ENCODE measurements around the gene TFAM. TPM values are rescaled to one million over a fixed set of nuclear protein-coding genes. Genes with fewer than 3 reads are reported as not detected.
A peak's percentile ranks its signal among the peaks of the same experiment; 100 is the strongest.

TFAM gene
- polyA plus RNA-seq: 10 to 100 TPM in 2 of 3 donors, 1 to 10 TPM in 1; 8.2 to 20.8 (median 12.6) TPM

DNA sequence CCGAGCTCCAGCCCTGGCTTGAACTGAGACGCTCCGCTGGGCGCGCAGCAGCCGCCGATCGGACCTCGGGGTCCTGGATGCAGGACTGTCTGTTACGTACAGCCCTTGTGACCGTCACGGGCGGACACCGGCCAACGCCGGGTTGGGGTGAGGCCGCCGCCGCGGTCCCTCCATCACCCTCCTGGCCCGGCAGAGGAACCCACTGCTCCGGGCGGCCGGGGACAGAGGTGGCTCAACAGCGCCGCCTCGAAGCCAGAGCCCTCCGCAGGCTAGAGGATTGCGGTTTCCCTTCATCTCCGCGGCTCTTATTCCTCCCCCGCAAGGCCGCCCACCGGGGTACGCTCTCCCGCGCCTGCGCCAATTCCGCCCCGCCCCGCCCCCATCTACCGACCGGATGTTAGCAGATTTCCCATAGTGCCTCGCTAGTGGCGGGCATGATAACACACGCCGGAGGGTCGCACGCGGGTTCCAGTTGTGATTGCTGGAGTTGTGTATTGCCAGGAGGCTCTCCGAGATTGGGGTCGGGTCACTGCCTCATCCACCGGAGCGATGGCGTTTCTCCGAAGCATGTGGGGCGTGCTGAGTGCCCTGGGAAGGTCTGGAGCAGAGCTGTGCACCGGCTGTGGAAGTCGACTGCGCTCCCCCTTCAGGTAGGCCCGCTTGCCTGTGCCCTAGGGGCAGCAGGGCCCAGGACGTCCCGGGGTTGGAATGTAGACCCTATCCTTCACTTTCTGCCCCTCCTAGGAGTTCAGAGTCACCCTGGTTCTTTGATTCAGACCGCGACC lies at the start of gene TFAM:
Gene TFAM, plus strand, starts transcription at position 412 of the 785 bp plus-strand sequence. Its CDS starts 138 bp downstream, at position 550.
- WGBS, 3 donors: 0% methylated on average over 64 to 65 of the region's 65 CpGs
- H3K27ac ChIP-seq (ENCODE audit: low read depth, low read length): peak within 1 kb of the TSS; percentile 53

DNA sequence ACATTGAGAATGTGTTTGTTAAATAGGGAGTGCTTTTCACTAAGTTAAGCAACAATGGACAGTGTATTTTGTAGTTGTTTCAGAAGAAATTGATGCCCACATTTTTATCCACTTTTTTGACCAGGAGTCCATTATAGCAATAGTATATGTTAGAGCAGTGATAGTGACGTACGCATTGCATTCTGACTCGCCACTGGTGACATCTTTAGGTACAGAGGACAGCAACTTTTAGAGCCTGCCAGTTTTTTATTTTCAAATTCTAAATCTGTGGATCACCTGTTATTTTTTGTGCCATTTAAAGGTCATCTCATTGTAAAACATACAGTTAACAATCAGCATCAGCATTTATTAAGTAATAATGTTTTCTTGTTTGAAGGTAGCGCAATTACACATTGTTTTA lies 49.0 kb upstream of the TFAM start:
- no peak overlapping the region for H3K27ac ChIP-seq (ENCODE audit: low read depth, low read length)
- 89 to 93% (median 92%) methylated on average over 4 of the region's 4 CpGs for WGBS, 3 donors

DNA sequence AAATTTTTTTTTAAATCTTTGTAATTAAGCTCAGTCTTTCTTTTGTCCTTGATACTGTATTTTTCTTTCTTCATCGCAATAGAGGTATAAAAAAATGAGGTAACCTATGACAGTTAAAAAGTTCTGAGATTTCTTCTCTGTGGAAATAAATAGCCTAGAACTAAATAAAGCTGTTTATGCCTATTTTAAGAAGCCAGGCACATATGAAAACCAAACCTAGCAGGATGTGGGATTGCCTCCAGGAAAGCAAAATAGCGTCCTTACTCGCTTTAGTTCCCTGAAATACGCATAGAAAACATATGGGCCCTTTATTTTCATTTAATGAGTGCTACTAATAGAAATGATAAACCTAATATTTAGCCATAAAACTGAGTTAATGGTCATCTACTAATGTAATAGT lies 43.8 kb upstream of the TFAM start:
- no peak overlapping the region for H3K27ac ChIP-seq (ENCODE audit: low read depth, low read length)
- 67 to 89% (median 68%) methylated on average over 4 of the region's 4 CpGs for WGBS, 3 donors

DNA sequence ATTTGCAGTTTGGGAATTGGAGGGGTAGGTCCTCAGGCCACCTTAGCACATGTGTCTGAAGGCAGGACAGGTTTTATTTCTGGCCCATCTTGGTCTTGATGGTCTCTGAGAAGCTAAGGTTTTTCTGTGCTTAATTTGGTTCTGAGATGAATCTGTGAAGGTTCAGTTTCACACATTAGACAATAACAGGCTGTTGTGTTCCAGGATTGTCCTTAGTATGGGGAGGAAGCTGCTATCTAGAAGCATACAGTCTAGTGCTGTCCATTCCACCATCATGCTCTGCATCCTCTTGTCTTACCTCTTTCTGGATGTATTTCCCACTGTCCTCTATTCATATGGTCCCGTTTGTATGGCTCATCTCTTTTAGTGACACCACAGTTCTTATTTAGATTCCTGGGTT lies 43.3 kb upstream of the TFAM start:
- no peak overlapping the region for H3K27ac ChIP-seq (ENCODE audit: low read depth, low read length)
- 83 to 97% (median 87%) methylated on average over 1 of the region's 1 CpG for WGBS, 3 donors

DNA sequence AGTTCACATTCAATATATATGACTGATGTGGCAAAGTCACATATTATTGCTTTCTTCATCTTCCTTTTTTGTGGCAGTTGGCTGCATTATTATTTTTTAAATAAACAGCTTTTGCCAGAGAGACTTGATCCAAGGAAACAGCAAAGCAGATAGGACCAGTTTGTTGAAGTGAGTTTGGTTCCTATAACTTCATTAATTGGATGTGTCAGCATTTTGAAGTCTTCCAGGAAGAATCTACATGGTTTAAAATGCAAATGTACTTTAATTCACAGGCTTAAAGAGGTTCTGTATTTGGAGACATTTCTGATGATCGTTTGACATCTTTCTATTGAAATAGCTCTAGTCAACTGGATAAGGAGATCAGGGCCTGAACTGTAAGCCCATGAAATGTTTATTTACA lies 37.2 kb upstream of the TFAM start:
- WGBS, 3 donors: 41 to 64% (median 63%) methylated on average over 1 of the region's 1 CpG
- H3K27ac ChIP-seq (ENCODE audit: low read depth, low read length): no peak overlapping the region

DNA sequence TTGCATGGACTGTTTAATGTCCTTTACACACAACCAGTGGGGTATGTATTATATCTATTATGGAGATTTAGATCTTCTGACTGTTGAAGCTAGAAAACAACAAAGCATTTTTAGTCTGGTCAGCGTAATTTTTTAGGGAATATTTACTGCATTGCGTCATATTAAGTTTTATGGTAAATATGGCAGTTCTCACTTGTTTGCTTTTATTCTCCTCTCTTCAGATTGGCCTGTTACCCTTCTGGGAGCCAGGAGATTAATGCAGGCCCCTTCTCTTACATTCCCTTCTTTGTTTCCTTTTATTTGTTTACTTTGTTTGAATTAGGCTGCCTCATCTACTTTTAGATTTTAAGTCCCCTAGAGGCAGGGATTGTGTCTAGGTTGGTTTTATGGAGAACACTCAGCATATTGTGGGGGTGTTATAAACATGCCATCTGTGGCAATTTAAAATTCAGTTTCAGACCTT lies 36.6 kb upstream of the TFAM start:
- 88 to 96% (median 93%) methylated on average over 2 of the region's 2 CpGs for WGBS, 3 donors
- H3K27ac ChIP-seq (ENCODE audit: low read depth, low read length): no peak overlapping the region

DNA sequence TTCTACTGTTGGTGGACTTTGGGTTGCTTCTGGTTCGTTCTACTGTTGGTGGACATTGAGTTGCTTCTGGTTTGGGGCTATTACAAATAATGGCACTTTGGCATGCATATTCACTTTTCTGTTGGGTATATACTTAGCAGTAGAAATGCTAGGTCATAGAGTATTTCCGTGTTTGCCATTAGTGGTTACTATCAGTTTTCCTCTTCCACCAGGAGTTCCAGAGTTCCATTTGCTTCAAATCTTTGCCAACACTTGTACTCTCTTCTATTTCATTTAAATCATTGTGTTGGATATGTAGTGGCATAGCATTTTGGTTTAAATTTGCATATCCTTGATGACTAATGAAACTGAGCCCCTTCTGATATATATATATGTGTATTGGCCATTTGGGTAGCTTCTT lies 35.2 kb upstream of the TFAM start:
- H3K27ac ChIP-seq (ENCODE audit: low read depth, low read length): no peak overlapping the region
- 81 to 94% (median 93%) methylated on average over 2 of the region's 2 CpGs for WGBS, 3 donors

DNA sequence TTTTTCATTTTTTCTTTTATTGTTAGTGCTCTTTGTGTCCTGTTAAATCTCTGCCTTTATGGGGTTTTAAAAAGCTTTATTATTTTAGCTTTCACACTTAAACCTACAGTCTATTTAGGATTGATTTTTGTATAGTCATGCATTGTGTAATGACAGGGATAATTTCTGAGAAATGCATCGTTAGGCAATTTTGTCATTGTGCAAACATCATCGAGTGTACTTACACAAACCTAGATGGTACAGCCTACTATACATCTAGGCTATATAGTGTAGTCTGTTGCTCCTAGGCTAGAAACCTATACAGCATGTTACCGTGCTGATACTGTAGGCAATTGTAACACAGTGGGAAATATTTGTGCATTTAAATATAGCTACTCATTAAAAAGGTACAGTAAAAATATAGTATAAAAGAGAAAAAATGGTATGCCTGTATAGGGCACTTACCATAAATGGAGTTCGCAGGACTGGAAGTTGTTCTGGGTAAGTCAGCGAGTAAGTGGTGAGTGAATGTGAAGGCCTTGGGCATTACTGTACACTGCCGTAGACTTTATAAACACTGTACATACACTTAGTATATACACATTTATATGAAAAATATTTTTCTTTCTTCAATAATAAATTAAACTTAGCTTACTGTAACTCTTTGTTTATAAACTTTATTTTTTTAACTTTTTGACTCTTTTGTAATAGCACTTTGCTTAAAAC lies 34.4 kb upstream of the TFAM start:
- WGBS, 3 donors: 63 to 82% (median 64%) methylated on average over 6 of the region's 6 CpGs
- H3K27ac ChIP-seq (ENCODE audit: low read depth, low read length): no peak overlapping the region

DNA sequence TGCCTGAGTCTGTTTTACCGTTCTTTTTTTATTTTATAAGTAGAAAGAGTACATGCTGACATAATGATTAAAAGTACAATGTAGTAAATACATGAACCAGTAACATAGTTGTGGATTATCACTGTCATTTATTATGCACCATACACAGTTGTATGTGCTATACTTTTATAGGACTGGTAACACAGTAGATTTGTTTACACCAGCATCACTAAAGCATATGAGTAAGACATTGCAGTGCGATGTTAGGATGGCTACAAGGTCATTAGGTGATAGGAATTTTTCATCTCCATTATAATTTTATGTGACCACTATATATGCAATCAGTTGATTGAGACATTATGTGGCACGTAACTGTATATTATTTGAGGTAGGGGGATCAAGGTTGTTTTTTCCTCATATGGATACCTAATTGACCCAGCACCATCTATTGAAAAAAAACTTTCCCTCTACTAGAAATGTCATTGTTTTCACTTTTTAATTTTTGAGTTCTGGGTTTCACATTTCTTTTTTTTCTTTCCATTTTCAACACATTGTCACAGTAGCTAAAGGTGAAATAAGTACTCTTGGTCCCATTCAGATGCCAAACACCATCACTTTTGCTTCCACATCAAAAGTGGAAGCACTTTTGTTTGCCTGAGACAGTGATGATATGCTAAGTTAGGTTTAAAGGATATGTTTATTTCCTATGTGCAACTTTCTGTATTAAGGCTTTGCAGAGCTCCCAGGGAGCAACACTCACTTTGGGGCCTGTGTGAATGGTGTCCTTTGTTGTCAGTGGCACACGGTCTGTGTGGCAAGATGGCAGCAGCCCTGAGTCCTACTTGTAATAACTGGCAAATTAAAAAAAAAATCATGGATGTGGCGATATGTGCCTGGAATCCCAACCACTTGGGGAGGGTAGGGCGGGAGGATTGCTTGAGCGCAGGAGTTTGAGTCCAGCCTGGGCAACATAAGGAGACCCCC lies 33.3 kb upstream of the TFAM start:
- 91 to 95% (median 94%) methylated on average over 7 of the region's 7 CpGs for WGBS, 3 donors
- H3K27ac ChIP-seq (ENCODE audit: low read depth, low read length): no peak overlapping the region

DNA sequence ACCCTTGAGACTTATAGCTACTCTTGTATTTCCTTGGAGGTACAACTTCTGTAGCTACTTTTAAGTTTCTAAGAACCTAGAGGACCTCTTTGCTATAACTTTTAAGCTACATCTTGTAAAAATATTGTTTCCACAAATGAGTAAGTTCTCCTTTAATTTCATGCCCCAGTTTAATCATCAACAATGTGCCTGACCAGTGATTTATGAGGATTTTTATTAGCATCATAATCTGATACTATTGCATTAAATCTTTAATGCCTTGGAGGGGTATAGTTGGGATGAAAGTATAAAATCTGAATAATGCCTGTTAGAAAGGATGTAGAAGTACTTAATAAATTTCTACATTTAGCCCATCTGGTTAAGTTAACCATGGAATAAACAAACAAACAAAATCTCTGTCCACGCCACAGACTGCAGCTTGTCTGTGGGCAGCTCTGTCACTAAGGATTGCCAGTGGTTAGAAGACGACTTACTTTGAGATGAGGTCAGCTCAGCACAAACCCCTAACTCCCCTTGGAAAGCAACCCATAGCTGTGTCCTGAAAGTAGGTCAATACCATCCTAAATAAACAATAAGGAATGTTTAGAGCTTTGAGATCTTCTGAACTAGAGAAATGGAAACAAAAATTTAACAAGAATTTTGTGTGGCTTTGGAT lies 32.1 kb upstream of the TFAM start:
- 59 to 82% (median 73%) methylated on average over 2 of the region's 2 CpGs for WGBS, 3 donors
- no peak overlapping the region for H3K27ac ChIP-seq (ENCODE audit: low read depth, low read length)

DNA sequence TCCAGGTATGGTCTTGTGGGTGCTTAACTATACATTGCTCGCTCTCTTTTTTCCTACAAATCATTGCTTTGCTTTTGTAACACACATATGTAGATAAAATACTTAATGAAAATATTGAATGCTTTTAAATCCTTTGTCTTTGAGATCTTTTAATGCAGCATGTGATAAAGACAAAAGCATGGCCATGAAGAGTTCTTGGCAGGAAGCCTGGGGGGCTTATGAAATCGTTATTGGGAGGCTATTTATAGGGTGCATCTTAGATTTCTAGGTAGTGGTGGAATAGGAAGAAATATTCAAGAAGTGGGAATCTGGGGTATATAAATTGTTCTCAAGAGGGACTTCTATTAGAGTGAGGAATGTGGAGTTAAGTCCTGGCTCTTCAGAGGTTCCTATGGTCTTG lies 28.5 kb upstream of the TFAM start:
- WGBS, 3 donors: 51 to 54% (median 51%) methylated on average over 2 of the region's 2 CpGs
- H3K27ac ChIP-seq (ENCODE audit: low read depth, low read length): no peak overlapping the region

DNA sequence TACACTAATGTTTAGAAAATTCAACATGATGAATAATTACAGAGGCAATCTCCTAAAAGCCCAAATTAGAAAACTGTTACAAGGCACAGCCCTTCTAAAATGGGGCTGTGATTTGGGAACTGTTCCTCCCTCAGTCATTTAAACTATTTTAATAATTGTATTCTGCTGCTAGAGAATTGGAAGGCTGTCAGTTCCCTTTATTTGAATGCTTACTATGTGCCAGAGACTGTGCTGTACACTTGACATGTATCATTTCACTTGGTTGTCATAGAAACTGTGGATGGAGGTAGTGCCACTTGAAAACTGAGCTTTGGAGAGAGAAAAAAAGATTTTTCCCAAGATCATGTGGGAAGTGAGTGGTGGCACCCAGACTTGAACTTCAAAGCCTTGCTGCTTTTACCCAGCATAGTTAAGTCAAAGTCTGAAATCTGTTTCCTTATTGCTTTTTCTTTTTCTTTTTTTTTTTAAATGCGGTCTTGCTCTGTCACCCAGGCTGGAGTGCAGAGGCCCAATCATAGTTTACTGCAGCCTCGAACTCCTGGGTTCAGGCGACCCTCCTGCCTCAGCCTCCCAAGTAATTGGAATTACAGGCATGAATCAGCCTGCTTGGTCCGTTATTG lies 26.8 kb upstream of the TFAM start:
- WGBS, 3 donors: 79 to 97% (median 89%) methylated on average over 4 of the region's 4 CpGs
- no peak overlapping the region for H3K27ac ChIP-seq (ENCODE audit: low read depth, low read length)

DNA sequence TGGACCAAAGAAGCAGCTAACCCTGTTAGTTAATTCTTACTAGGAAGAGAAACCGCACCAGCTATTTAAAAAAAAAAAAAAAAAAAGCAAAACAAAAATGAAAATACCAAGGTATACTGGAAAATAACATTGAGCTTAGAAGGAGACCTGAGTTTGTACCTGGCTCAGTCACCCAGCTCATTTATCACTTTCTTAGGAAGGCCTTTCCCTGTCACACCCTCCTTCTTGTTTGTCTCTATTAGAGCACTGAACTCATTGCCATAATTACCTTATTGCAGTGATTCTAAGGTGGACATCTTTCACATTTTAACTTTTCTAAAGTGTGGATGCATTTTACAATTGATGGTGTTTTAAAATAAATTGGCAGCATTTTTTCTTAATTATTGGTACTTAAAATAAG lies 26.3 kb upstream of the TFAM start:
- WGBS, 3 donors: 91 to 95% (median 92%) methylated on average over 1 of the region's 1 CpG
- H3K27ac ChIP-seq (ENCODE audit: low read depth, low read length): no peak overlapping the region

DNA sequence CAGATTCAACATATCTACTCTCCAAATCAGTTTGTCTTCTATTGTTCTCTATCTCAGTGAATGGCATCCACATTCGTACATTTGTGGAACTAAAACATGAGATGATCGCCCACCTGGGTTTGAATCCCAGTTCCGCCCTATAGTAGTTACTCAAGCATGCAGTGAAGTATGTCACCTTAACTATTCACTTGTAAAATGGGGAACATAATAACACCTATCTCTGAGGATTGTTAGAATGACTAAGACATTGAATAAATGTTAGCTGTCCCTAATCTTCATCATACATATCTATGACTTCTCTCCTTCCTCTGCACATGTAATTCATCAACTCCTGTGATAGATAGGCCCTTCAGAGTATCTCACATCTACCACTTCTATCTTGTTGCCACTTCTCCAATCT lies 25.7 kb upstream of the TFAM start:
- WGBS, 3 donors: 93 to 96% (median 96%) methylated on average over 3 of the region's 3 CpGs

DNA sequence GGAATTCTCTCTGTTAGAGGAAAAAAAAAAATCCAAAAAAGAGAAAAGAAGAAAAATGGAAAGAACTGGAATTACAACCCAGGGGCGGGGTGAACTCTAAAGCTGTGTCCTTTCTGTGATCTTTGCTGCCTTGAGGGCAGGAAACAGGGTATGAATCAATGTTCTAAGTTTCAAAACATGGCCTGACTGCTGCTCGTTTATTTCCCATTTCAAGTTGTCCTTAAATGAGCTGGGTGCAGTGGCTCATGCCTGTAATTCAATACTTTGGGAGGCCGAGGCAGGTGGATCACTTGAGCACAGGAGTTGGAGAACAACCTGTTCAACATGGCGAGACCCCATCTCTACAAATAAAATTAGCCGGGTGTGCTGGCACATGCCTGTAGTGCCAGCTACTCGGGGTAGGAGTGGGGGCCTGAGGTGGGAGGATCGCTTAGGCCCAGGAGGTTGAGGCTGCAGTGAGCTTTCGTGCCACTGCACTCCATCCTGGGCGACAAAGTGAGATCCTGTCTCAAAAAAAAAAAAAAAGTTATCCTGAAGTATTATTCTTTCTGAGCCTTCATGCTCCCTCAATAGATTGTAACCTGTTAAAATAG lies 24.7 kb upstream of the TFAM start:
- WGBS, 3 donors: 85 to 96% (median 86%) methylated on average over 9 of the region's 9 CpGs
- no peak overlapping the region for H3K27ac ChIP-seq (ENCODE audit: low read depth, low read length)

More for the DNA sequence above, 25.7 kb upstream of the TFAM start:
- H3K27ac ChIP-seq (ENCODE audit: low read depth, low read length): no peak overlapping the region

DNA sequence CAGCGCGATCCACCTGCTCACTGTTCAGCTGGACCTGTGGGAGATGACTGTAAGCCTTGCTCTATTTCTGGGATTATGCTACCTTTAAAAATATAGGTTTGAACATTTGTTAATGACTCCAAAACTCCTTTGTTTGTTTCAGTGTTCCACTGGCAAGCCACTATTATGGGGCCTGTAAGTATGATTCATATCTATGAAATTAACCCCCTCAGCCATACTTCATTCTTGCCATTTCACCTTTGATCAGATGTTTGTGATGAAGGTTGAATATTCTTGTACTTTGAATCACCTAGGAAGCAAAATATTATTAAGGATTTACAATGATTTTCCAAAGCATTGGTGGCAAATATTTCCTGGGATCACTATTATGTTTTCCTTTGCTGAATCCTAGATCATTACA lies 23.9 kb upstream of the TFAM start:
- H3K27ac ChIP-seq (ENCODE audit: low read depth, low read length): no peak overlapping the region
- 98 to 100% (median 99%) methylated on average over 2 of the region's 2 CpGs for WGBS, 3 donors

DNA sequence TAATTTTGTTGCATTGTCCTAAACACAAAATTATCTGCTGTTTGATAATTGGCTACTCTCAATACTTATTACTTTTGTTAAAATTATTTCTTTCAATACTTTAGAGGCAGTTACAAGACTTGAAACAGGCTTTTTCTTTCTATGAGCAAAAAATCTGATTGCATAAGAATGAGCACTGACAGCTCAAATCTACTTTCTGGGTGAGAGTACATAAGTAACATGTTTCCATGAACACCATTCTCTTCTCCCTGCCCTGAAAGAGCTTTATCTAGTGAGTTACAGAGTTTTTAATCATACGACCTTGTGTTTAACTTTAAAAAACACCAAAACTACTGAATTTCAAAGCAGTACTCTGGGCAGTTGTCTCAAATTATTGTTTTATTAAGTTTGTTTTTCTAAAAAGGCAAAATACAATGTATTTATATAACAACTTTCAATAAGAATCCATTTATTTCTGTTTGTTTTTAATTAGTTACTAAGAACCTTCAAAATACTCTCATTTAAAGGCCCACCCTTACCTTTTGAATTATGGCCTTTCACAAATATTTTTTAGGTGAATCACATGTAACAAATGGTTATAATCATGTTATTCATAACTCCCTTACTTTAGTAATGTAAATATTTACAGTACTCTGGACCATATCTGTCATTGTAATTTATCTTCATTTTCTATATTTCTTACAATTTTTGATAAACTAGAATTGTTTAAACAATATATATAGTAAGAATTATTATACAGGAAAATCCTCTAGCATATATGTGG lies 23.0 kb upstream of the TFAM start:
- 61 to 84% (median 84%) methylated on average over 1 of the region's 1 CpG for WGBS, 3 donors
- no peak overlapping the region for H3K27ac ChIP-seq (ENCODE audit: low read depth, low read length)

All from adipose tissue (tissue), 3 donors.